HG03575 (cell line): ENCODE results near the gene USP46.

ENCODE experiments used
- ATAC-seq: cut with Tn5 transposase; IDR thresholded peaks from one replicate; pipeline ENCODE4 v1.9.1; 2021; ENCODE audit not compliant: unreplicated experiment, insufficient number of reproducible peaks, low FRiP score; ENCODE audit errors: extremely low read depth

The USP46 gene

DNA sequence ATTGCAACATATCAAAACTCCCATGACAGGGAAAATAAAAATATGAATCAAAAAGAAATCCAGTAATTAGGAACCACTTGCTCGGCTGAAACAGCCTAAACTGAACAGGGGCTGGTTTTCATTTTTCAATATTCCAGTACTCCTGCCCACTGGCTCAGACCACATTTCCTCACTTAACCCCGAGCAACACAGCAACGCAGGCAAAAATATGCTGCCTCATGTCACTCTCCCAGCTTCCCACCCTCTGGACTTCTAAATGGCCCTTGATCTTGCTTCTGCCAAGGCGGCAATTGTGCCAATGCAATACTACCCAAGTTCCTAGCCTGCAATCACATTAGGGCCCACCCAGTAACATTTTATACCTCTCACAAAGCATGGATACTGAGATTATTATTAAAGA, 30.6 kb downstream of the USP46 start:
- no peak for ATAC-seq

DNA sequence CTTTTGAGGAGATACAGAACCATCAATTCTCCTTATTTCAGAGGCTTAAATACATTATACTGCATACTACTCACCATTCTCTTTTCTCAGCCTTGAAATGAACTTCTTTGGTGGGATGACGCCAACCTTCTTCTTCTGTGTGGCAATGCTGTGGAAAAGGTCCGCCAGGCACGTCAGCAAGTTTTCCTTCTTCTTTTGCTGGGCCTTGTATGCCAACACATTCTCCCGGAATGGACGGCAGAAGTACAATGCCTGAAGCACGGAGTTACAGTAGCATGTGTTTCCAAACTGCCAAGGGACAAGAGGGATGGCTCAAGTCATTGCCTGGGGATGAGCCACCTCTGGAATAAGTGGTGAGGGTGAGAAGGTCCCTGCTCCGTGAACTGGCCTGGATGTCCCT, 31.2 kb downstream of the USP46 start:
- ATAC-seq: no peak

DNA sequence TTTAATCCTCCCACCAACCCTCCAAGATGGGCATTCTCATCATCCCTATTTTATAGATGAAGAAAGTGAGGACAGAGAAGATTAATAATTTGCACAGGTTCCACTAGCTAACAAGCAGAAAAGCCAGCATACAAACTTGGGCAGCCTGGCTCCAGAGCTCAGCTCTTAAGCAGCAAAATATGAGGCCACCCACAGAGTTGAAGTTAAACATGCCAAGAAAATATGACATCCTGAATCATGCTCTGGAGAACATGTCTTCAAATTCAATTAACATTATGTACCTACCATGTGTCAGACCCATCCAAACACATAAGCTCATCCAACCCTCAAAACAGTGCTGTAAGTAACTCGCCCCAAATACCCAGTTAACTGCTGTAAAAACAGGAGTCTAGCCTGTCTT, 33.9 kb downstream of the USP46 start:
- no peak for ATAC-seq

DNA sequence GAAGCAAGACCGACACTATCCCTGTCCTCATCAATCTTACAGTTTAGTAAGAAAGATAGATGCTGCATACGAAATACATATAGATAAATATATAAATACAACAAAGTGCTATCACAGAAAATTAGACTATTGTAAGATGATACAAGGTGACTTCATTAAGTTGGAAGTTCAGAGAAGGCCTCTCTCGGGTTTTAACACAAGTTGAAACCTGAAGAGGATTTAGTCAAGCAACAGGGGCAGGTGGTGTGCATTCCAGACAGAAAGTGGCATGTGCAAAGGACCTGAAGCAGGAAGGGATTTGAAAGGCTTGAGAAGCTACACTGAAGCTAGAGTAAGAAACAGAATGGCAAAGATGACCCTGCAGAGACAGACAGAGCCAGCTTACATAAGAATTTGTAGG, 36.5 kb downstream of the USP46 start:
- no peak for ATAC-seq

DNA sequence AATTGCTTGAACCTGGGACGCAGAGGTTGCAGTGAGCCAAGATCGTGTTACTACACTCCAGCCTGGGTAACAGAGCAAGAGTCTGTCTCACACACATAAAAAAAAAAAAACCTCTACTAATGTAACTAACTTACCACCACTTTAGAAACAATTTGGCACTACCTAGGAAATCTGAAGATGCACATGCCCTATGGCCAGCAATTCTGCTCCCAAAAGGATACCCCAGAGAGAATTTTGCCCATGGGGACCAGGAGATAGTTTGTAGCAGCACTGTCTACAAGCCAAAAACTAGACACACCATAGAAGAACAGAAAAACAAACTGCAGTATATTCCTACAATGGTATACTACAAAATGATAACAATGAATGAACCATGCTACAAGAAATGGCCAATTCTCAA, 37.5 kb downstream of the USP46 start:
- ATAC-seq: no peak

DNA sequence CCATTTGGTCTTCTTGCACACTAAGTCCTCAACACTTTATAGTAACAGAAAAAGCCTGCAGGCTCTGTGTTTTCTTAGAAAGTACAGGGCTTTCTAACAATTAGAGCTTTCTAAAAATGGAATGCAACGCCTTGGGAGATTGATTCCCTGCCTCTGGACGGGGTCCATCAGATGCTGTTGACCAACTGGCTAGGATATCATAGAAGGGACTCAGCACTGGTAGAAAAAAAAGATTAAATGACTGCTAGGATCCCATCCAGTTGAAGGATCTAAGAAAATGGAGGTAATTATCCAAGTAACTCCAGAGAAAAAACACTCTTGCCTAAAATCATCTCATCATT, 39.5 kb downstream of the USP46 start:
- ATAC-seq: no peak

DNA sequence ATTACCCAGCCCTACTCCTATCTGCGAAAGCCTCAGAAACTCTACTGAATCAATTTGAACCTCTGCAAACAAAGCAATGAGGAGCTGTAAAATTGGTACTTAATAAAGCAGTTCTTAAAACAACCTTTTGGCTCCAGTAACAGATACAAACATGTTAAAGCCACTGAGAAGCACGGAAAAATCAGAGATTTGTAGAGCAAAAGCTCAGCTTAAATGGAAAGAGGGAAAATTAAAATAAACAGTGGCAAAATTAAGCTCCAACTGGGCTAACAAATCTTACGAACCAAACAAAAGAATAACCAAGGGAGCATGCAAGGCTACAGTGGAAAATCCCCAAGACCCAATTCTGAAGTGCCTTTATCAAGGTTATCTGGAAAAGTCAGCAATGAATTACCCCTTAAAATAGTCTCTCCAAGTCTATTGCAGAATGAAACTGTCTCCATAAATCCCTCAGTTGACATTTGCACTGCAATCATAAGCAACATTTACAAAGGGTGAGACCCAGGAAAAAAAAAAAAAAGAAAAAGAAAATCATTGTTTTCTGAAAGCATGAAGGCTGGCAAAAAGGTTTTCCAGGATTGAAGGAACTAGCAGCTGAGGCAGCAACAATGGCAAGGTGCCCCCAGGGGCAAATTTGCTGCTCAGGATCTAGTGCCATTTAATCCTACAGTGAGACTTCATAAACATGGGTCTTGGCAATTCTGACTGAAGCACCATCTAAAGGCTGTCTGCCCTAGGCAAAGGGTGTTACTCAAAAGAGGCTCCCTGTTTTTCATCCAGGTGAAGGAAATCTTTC, 40.1 kb downstream of the USP46 start:
- ATAC-seq: no peak

DNA sequence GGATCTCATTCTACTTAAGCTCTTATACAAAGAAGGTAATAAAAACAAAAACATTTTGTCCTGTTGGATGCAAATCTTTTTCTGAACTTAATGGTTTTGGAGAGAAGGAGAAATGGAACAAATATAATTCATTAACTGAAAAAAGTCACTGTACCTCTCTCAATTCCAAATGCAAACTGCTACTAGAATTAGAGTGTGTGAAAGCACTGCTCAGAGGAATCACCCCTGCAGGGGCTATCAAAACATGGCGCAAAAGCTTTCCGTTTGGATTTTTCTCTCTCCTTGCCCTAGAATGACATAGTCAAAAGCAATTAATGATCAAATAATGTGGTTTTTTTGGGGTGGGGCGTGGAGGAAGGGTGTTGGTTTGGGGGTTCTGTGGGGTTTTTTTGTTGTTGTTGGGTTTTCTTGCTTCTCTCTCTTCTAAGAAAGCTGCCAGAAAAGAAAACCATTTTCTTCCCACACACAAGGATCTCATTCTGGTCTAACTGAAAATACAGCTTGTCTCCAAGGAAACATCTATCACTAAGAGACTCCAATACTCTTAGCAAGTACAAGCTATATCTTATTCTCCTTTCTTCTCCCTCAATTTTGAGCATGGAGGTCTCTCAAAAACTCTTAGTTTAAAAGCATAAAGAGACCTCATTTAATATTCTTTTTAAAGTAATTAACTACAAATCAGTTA, 41.6 kb downstream of the USP46 start:
- ATAC-seq: no peak

DNA sequence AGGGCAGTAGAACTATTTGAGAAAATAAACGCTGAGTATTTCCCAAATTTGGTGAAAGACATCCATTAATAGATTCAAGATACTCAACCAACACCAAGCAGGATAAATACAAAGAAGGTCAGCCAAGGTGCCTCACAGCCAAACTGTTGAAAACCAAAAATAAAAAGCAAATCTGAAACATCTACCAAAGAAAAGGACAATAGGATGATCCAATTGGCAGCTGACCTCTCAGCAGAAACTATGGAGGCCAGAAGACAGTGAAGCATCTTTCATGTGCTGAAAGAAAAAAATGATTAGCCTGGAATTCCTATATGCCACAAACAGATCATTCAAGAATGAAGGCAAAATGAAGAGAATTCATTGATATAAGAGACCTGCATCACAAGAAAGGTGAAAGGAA, 44.9 kb downstream of the USP46 start:
- no peak for ATAC-seq

DNA sequence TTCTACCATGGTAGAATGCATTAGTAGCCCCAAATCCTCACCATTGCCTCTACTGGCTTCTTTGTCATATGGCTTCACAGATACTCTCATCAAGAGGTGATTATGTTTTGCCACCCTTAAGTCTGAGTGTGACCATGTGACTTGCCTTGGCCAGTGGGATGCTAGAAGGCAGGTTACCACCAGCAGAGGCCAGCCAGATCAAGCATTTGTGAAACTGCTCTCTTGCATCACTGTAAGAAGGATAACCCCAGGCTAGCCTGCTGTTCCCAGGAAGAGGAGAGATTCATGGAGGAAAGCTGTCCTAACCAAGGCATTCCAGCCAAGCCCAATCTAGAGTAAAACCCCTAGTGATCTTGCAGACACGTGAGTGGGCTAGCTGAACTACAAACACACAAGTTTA, 46.8 kb downstream of the USP46 start:
- ATAC-seq: no peak

DNA sequence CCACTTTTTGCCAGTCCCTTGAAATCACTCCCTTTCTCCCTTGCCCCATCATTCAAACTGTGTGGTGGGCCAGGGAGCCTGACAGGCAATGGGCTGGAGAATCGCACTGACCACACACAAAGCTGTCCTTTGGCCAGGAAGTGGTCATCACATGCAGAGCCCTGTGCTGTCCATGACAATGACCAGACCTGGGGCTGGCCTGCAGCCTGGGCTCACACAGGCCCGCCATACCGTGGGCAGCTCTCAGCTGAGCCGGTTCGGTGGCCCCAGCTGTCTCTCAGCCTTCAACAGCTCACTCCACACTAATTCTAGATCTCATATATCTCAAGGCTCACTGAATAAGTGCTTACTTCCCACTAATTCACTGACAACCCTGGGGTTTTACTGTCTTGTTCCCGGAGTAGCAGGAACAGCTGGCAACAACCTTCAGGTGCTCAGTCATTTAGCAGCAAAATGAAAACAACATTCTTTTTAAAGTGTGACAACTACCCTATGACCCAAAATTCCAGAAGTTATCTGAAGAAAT, 48.0 kb downstream of the USP46 start:
- no peak for ATAC-seq

DNA sequence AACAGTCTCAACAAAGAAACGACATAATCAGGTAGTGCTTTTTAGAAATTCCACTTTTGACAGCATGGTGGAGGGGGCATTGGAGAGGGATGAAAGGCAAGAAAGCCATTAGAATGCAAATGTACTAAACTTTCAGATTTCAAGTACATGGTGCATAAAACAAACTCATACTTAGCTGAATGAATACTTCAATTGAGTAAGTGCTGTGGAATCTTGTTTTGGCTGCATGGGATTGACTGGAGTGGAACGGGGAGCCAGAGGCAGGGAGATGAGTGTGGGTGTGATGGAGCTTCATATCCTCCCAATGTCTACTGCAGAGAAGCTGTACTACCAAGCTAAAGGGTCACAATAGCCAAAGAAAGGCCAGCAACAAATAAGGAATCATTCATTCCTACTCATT, 52.4 kb downstream of the USP46 start:
- ATAC-seq: no peak

DNA sequence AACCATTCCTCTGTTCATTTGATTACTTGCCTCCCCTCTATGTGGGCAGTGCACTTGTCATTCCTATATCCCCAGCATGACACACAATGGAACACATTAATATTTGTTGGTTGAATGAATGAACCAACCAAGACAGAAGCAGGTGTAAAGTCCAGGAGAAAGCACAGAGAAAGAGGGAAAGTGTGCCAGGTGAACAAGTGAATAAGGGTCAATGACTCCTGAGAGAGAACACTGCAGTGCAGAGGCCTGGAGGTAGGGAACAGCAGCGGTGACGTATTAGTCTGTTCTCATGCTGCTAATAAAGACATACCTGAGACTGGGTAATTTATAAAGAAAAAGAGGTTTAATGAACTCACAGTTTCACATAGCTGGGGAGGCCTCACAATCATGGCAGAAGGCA, 53.1 kb downstream of the USP46 start:
- ATAC-seq: no peak

DNA sequence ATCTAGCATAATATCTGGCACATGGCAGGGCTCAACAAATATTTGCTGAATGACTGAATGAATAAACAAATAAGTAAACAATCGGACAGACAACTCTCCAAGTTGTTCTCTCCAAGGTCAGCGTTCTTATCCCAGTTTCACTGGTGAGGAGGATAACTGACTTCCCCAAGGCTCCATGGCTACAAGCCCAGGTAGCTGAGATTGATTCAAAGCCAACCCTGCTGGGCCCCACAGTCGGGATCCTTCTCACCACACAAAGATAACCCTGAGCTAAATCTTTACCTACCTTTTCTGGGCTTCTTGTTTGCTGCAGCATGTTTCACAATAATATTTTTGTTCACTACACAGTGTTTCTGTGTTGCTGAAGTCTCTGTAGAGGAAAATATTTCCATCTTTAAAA, 54.9 kb downstream of the USP46 start:
- ATAC-seq: no peak

DNA sequence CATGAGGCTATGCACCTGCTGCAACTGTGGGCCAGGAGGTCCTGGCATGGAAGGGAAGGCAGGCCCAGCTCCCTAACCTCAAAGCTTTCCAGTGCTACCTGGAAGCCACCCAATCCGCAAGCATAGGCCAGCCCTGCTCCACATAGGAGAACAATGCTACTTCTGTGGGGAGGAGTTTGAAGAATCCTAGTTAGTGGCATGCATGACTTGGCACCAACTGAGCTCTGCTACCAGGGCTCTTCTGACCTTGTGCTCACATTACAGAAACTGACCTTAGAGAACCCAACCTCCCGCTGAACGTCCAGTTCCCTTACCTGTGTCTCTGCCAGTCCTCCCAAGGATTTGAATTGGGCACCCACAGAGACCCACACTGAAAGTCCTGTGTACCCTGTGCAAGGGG, 58.8 kb downstream of the USP46 start:
- no peak for ATAC-seq

DNA sequence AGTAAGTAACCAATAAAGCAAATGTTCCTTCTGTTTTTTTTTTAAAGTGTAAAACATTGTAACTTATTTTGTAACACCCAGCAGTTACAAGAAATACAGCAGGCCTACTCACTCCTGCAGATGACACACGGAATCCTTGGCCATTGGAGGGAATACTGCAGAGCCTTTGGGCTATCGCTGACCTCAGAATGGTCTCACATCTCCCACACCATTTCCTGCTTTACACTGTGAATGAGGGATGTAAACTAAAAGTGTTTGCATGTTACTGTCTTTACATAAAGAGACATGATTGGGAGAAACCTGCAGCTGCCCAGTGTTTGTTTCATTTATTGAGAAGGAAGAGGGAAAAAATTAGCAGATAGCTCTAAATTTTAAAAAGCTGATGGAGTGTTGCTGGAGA, 64.1 kb downstream of the USP46 start:
- no peak for ATAC-seq

DNA sequence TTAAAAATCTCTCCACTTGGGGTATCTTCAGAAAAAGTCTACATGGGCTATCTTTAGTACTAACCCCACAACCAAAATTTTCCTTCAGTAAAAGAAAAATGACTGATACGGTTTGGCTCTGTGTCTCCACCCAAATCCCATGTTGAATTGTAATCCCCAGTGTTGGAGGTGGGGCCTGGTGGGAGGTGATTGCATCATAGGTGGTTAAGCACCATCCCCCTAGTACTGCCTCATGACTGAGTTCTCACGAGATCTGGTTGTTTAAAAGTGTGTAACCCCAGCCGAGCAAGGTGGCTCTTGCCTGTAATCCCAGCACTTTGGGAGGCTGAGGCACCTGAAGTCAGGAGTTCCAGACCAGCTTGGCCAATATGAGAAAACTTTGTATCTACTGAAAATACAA, 66.8 kb downstream of the USP46 start:
- no peak for ATAC-seq

DNA sequence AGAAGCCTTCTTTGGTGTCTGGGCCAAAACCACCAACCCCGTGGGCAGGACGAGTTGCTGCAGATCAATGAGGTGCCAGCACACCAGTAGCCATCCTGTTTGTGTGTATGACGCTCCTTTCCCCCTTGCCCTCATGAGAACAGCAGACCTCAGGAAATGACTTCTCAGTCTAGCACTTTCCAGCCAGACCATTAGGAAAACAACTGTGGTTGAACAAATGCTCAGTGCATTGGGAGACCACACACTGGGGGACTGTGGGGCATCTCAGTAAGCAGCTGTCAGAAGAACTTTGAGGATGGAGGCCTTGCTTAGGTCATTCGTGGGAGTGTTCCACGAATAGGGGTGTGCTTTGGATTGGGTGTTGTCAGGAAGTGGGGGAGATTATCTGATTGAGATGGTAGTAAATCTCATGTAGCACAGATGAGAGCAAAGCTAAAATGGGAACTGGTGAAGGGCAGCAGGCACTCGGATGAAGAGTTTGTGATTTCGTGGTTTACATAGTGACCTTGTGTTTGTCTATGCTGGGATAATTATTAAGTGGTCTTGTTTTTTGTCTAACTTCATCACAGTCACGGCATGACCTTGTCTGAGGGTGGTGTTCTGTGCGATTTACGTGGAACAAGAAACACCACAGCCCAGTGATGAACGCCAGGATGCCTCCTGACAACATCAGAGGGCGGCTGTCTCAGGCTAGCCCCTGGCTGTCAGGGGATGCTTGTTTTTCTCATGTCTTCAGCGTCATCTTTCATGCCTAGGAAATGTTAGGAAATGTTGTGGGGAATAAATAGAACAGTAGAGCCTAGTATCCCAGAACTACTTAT, 70.1 kb downstream of the USP46 start:
- ATAC-seq: no peak

DNA sequence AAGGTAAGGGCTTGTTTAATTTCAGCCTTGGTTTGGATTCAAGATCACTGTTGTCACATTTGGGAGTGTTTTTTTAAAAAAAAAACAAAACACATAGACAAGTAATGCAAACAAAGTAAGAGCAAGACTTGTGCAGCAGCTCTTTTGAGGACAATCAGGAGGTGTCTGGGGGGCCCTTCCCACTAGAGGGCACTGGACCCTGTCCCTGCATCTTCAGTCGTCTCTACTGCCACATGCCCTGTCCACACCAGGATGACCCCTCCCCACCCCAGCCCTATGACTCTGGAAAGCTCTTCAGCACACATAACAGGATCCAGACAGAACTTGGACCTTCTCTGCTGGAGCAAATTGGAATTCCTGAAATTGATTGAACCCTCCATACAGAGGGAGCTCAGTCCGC, 71.0 kb downstream of the USP46 start:
- ATAC-seq: no peak

DNA sequence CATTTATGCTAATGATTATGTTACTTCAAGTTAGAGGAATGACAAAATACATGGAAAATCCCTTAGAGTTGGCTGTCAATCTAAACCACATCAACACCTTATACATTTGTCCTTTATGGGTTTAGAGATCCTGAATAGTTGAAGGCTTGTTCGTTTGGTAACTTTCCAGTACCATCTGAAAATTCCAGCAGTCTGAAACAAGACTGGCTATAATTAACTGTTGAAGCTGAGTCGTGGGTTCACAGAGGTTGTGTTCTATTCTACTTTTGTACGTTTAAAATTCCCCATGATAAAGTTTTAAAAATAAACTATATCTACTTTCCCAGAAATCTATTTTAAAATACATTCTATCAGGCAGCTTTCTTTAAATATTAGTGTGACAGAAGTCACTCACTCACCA, 73.0 kb downstream of the USP46 start:
- no peak for ATAC-seq
